ENCODE results near the gene PRR33. TPM values are rescaled to one million over a fixed set of nuclear protein-coding genes. Genes with fewer than 3 reads are reported as not detected.

PRR33 gene
- total RNA-seq, 1 experiment from 2014 or later: not detected

DNA sequence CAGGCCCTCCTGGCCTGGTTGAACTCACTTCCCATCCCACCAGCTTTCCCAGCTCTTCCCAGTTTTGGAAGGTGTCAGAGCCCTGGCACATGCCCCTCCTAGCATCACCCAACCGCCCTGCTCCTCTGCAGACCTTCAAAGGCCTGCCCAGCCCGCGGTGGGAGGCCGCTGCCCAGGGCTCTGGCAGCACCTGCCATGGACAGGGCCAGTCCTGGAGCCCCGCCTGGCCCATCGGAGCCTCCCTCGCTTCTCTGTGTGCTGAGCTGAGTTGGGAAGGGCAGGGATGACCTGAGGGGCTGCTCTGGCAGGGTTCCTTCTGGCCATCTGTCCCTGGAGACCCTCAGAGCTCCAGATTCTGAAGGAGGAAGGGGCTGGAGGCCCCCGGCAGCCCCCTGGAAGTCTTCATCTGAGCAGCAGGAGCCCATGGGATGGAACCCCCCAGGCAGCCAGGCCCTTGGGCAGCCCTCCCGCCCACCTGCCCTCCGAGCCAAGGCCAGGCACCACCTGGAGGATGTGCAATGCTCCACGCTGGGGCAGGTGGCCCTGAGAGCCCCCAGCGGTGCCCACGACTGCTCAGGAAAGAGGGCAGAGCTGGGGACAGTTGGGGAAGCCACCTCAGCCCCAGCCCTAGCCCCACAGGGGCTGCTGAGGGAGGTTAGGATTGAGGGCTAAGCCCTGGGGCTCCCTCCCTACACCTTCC lies 35.2 kb downstream of the PRR33 start:
- Histone ChIP-seq H3K27ac (ENCODE audit: low read depth, low read length) (no peak overlapping the region; the same call in 1 of the 2 replicates), H3K9me2 (ENCODE audit: insufficient read depth) (no peaks in the 10 kb centered on the region), H4K20me1 (ENCODE audit: insufficient read depth) (no peaks in the 10 kb centered on the region), H3K9ac (ENCODE audit: low read length) (no peak overlapping the region), H3K79me2 (ENCODE audit: insufficient read depth, low read length) (no peaks in the 10 kb centered on the region), H2AFZ (ENCODE audit: low read depth, low read length, poor library complexity, severe bottlenecking) (no peak overlapping the region), H3K9me3 (ENCODE audit: control insufficient read depth in 1 of 2, insufficient read depth in 1 of 2, low read depth in 1 of 2, low read length in 2 of 2) (no peaks in the 10 kb centered on the region), H3K27me3 (ENCODE audit: insufficient read depth, low read length) (no peaks in the 10 kb centered on the region), H3K4me3 (replicated peaks in 1 of 2; ENCODE audit: low read depth in 1 of 2, low read length in 2 of 2) (no peak overlapping the region), H3K36me3 (ENCODE audit: control insufficient read depth in 1 of 2, insufficient read depth in 2 of 2, low read length in 2 of 2) (no peaks in the 10 kb centered on the region), H3K4me2 (ENCODE audit: low read length) (no peak overlapping the region), H3K4me1 (ENCODE audit: control insufficient read depth in 1 of 2, insufficient read depth in 2 of 2, low read length in 2 of 2) (no peaks in the 10 kb centered on the region)
- DNase-seq (ENCODE audit: low read depth, low spot score): no peak
- POLR2A ChIA-PET: no interaction called here
- BruUV-seq (replicated peaks): no TSS peak
- no peak for ATAC-seq
- CTCF ChIA-PET: interaction anchor here (2.0 kb wide), 1 partner anchor 23 kb away, joined by 5 read pairs; no protein-coding TSS in a partner anchor
- intact Hi-C loops (cut with micrococcal nuclease): no loop called here
- TF ChIP-seq JUND (IDR thresholded peaks at IDR 0.05) (no peak), SP1 (IDR thresholded peaks at IDR 0.05; ENCODE audit: low read depth) (no peak), CBX3 (IDR thresholded peaks at IDR 0.05; ENCODE audit: low read depth) (no peak), ZNF274 (IDR thresholded peaks at IDR 0.05; ENCODE audit: low read depth, low read length) (no peak), SIN3A (IDR thresholded peaks at IDR 0.05; ENCODE audit: low read depth) (no peak), YY1 (IDR thresholded peaks at IDR 0.05; ENCODE audit: extremely low read depth, insufficient replicate concordance, low read depth, low read length) (no peak)
- RAD21 ChIA-PET (ENCODE audit: low non-redundant PET in 1 of 2, low total read pairs in 2 of 2, uncharacterized antibody in 2 of 2, unreplicated experiment in 2 of 2): no interaction called here

DNA sequence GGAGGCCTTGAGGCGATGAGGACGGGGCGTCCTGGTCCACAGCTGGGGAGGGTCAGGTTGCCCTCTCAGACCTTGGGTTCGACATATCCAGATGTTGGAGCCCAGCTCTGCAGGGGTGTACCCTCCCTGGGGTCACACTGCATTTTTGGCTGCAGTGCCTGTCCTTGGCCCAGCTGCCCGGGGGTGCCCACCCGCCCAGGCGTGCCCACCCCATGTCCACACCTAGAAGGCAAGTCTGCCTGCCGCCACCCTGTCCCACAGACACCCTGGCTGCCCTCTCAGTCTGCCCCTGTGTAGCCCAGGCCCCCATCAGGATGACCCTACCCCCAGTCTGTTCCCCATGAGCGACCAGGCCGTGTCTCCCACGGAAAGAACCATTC lies 35.8 kb downstream of the PRR33 start:
- no peaks in the 10 kb centered on the region for H3K27me3 ChIP-seq (ENCODE audit: insufficient read depth, low read length)
- TF ChIP-seq TCF7L2 (IDR thresholded peaks at IDR 0.05; ENCODE audit: borderline replicate concordance, extremely low read depth, insufficient read depth, insufficient read length): no peak
- no peak for TF ChIP-seq POLR2AphosphoS5 (IDR thresholded peaks at IDR 0.05; ENCODE audit: low read depth, low read length)
- TF ChIP-seq, protein P1, sequence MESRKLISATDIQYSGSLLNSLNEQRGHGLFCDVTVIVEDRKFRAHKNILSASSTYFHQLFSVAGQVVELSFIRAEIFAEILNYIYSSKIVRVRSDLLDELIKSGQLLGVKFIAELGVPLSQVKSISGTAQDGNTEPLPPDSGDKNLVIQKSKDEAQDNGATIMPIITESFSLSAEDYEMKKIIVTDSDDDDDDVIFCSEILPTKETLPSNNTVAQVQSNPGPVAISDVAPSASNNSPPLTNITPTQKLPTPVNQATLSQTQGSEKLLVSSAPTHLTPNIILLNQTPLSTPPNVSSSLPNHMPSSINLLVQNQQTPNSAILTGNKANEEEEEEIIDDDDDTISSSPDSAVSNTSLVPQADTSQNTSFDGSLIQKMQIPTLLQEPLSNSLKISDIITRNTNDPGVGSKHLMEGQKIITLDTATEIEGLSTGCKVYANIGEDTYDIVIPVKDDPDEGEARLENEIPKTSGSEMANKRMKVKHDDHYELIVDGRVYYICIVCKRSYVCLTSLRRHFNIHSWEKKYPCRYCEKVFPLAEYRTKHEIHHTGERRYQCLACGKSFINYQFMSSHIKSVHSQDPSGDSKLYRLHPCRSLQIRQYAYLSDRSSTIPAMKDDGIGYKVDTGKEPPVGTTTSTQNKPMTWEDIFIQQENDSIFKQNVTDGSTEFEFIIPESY (IDR thresholded peaks at IDR 0.05; ENCODE audit: extremely low read depth, insufficient replicate concordance, low read length): no peak
- TF ChIP-seq EZH2 (IDR thresholded peaks at IDR 0.05): no peak
- TF ChIP-seq, protein P2, sequence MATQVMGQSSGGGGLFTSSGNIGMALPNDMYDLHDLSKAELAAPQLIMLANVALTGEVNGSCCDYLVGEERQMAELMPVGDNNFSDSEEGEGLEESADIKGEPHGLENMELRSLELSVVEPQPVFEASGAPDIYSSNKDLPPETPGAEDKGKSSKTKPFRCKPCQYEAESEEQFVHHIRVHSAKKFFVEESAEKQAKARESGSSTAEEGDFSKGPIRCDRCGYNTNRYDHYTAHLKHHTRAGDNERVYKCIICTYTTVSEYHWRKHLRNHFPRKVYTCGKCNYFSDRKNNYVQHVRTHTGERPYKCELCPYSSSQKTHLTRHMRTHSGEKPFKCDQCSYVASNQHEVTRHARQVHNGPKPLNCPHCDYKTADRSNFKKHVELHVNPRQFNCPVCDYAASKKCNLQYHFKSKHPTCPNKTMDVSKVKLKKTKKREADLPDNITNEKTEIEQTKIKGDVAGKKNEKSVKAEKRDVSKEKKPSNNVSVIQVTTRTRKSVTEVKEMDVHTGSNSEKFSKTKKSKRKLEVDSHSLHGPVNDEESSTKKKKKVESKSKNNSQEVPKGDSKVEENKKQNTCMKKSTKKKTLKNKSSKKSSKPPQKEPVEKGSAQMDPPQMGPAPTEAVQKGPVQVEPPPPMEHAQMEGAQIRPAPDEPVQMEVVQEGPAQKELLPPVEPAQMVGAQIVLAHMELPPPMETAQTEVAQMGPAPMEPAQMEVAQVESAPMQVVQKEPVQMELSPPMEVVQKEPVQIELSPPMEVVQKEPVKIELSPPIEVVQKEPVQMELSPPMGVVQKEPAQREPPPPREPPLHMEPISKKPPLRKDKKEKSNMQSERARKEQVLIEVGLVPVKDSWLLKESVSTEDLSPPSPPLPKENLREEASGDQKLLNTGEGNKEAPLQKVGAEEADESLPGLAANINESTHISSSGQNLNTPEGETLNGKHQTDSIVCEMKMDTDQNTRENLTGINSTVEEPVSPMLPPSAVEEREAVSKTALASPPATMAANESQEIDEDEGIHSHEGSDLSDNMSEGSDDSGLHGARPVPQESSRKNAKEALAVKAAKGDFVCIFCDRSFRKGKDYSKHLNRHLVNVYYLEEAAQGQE (IDR thresholded peaks at IDR 0.05; ENCODE audit: low read depth): no peak
- TF ChIP-seq CBX3 (IDR thresholded peaks at IDR 0.05; ENCODE audit: low read depth): no peak
- no peak for TF ChIP-seq CEBPB (IDR thresholded peaks at IDR 0.05; ENCODE audit: low read depth)
- no peak for TF ChIP-seq EZH2phosphoT487 (IDR thresholded peaks at IDR 0.05; ENCODE audit: borderline replicate concordance)
- TF ChIP-seq JUND (IDR thresholded peaks at IDR 0.05): no peak
- TF ChIP-seq, protein P3, sequence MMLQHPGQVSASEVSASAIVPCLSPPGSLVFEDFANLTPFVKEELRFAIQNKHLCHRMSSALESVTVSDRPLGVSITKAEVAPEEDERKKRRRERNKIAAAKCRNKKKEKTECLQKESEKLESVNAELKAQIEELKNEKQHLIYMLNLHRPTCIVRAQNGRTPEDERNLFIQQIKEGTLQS (IDR thresholded peaks at IDR 0.05): no peak
- TF ChIP-seq SP1 (IDR thresholded peaks at IDR 0.05; ENCODE audit: low read depth): no peak

More for the DNA sequence above, 35.8 kb downstream of the PRR33 start:
- H3K36me3 ChIP-seq (ENCODE audit: control insufficient read depth in 1 of 2, insufficient read depth in 2 of 2, low read length in 2 of 2): no peaks in the 10 kb centered on the region
- ChIA-PET RAD21 (ENCODE audit: low non-redundant PET in 1 of 2, low total read pairs in 2 of 2, uncharacterized antibody in 2 of 2, unreplicated experiment in 2 of 2) (no interaction called here), POLR2A (no interaction called here), CTCF (interaction anchor here (2.0 kb wide), 1 partner anchor 23 kb away, joined by 5 read pairs; no protein-coding TSS in a partner anchor)
- BruUV-seq (replicated peaks): no TSS peak
- H3K9ac ChIP-seq (ENCODE audit: low read length): no peak overlapping the region
- no peaks in the 10 kb centered on the region for H4K20me1 ChIP-seq (ENCODE audit: insufficient read depth)
- DNase-seq (ENCODE audit: low read depth, low spot score) (no peak), ATAC-seq (no peak)
- intact Hi-C loops (cut with micrococcal nuclease): no loop called here
- H3K4me1 ChIP-seq (ENCODE audit: control insufficient read depth in 1 of 2, insufficient read depth in 2 of 2, low read length in 2 of 2): no peaks in the 10 kb centered on the region
- no peak overlapping the region for H3K4me2 ChIP-seq (ENCODE audit: low read length)
- H3K79me2 ChIP-seq (ENCODE audit: insufficient read depth, low read length): no peaks in the 10 kb centered on the region
- no peaks in the 10 kb centered on the region for H3K9me2 ChIP-seq (ENCODE audit: insufficient read depth)
- H2AFZ ChIP-seq (ENCODE audit: low read depth, low read length, poor library complexity, severe bottlenecking): no peak overlapping the region
- no peak overlapping the region for H3K27ac ChIP-seq (ENCODE audit: low read depth, low read length)
- H3K9me3 ChIP-seq (ENCODE audit: control insufficient read depth in 1 of 2, insufficient read depth in 1 of 2, low read depth in 1 of 2, low read length in 2 of 2): no peaks in the 10 kb centered on the region
- no peak overlapping the region for H3K4me3 ChIP-seq (replicated peaks in 1 of 2; ENCODE audit: low read depth in 1 of 2, low read length in 2 of 2)
